ENCODE measurements around the gene CYP26C1.

CYP26C1 gene, protein sequence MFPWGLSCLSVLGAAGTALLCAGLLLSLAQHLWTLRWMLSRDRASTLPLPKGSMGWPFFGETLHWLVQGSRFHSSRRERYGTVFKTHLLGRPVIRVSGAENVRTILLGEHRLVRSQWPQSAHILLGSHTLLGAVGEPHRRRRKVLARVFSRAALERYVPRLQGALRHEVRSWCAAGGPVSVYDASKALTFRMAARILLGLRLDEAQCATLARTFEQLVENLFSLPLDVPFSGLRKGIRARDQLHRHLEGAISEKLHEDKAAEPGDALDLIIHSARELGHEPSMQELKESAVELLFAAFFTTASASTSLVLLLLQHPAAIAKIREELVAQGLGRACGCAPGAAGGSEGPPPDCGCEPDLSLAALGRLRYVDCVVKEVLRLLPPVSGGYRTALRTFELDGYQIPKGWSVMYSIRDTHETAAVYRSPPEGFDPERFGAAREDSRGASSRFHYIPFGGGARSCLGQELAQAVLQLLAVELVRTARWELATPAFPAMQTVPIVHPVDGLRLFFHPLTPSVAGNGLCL

DNA sequence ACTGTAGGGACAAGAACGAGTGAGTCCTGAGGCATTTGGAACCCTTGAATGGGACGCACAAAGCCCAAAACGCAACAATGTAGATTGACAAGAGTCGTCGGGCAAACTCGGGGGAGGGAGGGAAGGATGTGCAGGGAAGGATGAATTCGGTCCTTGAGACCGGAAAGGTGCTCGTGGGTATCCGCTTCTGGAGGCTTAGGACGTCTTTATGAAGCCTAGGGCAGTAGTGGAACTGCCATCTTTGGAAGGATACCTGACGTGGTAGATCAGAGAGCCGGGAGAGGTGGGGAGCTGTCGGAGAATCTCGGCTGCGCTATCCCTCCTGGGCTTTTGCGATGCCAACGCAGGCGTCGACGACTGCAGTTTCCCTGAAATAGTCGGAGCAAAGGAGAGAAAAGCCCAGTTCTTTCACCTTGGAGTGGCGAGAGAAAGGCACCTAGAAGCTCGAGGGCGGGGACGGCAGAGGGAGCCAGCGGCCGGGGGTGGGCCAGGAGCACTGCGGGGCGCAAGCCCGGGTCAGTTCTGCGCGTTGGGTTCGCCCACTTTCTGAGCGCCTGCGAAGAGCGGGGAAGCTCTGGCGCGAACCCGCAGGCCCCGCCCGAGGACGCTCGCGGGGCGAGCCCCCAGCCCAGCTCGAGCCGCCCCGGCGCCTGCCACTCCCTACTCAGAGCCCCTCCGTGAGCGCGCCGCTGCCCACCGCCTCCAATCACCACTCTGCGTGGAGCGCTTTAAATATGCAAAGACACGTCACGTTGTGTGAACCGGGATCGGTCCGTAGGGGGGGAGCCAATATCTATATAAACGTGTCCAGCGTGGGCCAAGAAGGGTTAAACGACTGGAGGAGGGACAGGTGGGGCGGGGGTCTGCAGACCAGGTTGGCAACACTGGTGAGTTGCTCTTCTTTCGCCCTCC, at the start of gene CYP26C1:
Gene CYP26C1, plus strand, starts transcription at position 824 of the 912 bp plus-strand sequence. CDS start 466 bp downstream, outside the sequence.
- Histone ChIP-seq H3K27ac (ENCODE audit: low read depth, low read length) (no peak within 1 kb of the TSS), H3K4me1 (ENCODE audit: control insufficient read depth, insufficient read depth, low read length) (peaks cover 25% of the 10 kb centered on the region), H3K27me3 (ENCODE audit: control insufficient read depth, insufficient read depth, low read length) (peaks cover 79% of the 10 kb centered on the region), H3K9ac (ENCODE audit: low read depth, low read length) (no peak within 1 kb of the TSS), H3K36me3 (ENCODE audit: control insufficient read depth, insufficient read depth, low read length) (no peaks in the 10 kb centered on the region), H3K4me3 (ENCODE audit: low read depth, low read length) (peak within 1 kb of the TSS; percentile 54), H3K9me3 (ENCODE audit: control insufficient read depth, insufficient read depth, low read length) (no peaks in the 10 kb centered on the region)

DNA sequence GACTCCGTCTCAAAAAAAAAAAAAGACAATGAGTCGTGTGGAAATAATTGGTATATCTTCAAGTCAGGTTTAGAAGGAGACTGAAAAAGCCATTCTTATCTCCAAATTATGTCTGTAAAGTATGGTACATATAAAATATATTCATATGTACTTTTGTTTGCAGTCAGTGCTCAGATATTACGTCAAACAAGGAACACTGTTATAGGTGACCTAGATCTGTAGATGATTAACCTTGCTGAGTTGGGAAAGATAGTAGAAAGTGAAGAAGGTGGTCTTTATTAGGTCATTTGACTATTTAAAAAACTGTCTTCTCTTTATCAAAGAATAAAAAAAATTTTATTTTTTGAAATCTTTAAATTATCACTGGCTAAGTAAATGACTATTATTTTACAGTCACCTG, 44.9 kb upstream of the CYP26C1 start:
- no peaks in the 10 kb centered on the region for H3K4me1 ChIP-seq (ENCODE audit: control insufficient read depth, insufficient read depth, low read length)
- no peak overlapping the region for H3K9ac ChIP-seq (ENCODE audit: low read depth, low read length)
- no peaks in the 10 kb centered on the region for H3K9me3 ChIP-seq (ENCODE audit: control insufficient read depth, insufficient read depth, low read length)

DNA sequence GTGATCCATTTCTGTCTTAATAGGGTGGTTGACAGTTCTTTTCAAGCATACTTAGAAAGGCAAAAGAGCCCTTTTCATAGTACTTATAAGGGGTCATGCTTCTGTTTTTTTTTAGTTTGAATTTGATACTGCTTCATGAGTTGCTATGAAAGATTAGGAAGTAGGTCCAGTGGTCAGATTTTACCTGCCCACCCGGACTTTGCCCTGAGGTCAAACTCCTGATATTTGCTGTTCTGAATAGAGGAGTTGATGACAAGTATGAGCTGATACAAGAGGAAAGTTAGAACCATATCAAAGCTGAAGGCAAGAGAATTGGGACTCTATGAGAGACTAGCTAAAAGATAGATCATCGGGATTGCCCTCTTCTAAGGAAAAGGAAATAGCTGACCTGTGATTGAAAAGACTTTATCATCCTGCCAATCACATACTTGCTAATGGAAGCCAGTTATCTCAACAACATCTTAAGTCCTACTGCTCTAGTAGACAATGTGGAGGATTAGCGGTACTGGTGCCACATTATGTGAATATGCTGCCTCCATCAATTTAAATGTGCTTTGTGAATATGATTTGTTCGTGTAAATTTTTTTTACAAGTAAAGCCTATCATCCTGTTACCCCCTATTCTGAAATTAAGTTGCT, 37.5 kb upstream of the CYP26C1 start:
- no peak overlapping the region for H3K27ac ChIP-seq (ENCODE audit: low read depth, low read length)
- H3K9ac ChIP-seq (ENCODE audit: low read depth, low read length): no peak overlapping the region
- H3K27me3 ChIP-seq (ENCODE audit: control insufficient read depth, insufficient read depth, low read length): no peaks in the 10 kb centered on the region
- no peaks in the 10 kb centered on the region for H3K4me1 ChIP-seq (ENCODE audit: control insufficient read depth, insufficient read depth, low read length)
- no peaks in the 10 kb centered on the region for H3K36me3 ChIP-seq (ENCODE audit: control insufficient read depth, insufficient read depth, low read length)
- H3K4me3 ChIP-seq (ENCODE audit: low read depth, low read length): no peak overlapping the region
- H3K9me3 ChIP-seq (ENCODE audit: control insufficient read depth, insufficient read depth, low read length): no peaks in the 10 kb centered on the region

More for the DNA sequence above, 44.9 kb upstream of the CYP26C1 start:
- Histone ChIP-seq H3K4me3 (ENCODE audit: low read depth, low read length) (no peak overlapping the region), H3K27ac (ENCODE audit: low read depth, low read length) (no peak overlapping the region), H3K27me3 (ENCODE audit: control insufficient read depth, insufficient read depth, low read length) (no peaks in the 10 kb centered on the region), H3K36me3 (ENCODE audit: control insufficient read depth, insufficient read depth, low read length) (no peaks in the 10 kb centered on the region)

DNA sequence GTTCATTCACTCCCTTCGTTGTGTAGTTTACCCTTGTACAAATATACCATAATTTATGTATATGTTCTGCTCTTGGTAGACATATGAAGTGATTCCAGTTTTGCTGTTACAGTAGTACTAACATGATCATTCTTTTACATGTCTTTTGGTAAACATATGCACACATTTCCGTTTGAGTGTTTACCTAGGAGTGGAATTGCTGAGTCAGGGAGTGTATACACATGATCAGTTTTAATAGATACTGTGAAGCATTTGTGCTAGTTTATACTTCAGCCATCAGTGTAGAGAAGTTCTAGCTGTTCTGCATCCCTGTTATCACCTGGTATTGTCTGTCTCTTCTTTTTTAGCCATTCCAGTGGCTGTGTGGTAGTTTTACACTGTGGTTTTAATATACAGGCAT, 34.5 kb upstream of the CYP26C1 start:
- Histone ChIP-seq H3K9ac (ENCODE audit: low read depth, low read length) (no peak overlapping the region), H3K4me1 (ENCODE audit: control insufficient read depth, insufficient read depth, low read length) (peaks cover 13% of the 10 kb centered on the region), H3K4me3 (ENCODE audit: low read depth, low read length) (no peak overlapping the region), H3K9me3 (ENCODE audit: control insufficient read depth, insufficient read depth, low read length) (no peaks in the 10 kb centered on the region), H3K27ac (ENCODE audit: low read depth, low read length) (no peak overlapping the region), H3K27me3 (ENCODE audit: control insufficient read depth, insufficient read depth, low read length) (no peaks in the 10 kb centered on the region), H3K36me3 (ENCODE audit: control insufficient read depth, insufficient read depth, low read length) (no peaks in the 10 kb centered on the region)

DNA sequence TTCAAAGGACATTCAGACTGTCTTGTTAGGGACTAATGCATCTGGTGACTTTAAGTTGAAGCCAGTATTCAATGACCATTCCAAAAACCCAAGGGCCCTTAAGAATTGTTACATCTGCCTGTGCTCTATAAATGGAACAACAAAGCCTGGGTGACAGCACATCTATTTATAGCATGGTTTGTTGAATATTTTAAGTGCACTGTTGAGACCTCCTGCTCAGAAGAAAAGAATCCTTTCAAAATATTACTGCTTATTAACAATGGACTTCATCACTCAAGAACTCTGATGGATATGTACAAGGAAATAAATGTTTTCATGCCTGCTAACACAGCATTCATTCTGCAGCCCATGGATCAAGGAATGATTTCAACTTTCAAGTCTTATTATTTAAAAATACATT, 33.1 kb upstream of the CYP26C1 start:
- Histone ChIP-seq H3K36me3 (ENCODE audit: control insufficient read depth, insufficient read depth, low read length) (no peaks in the 10 kb centered on the region), H3K4me3 (ENCODE audit: low read depth, low read length) (no peak overlapping the region), H3K27me3 (ENCODE audit: control insufficient read depth, insufficient read depth, low read length) (no peaks in the 10 kb centered on the region), H3K4me1 (ENCODE audit: control insufficient read depth, insufficient read depth, low read length) (peaks cover 20% of the 10 kb centered on the region), H3K9ac (ENCODE audit: low read depth, low read length) (no peak overlapping the region), H3K9me3 (ENCODE audit: control insufficient read depth, insufficient read depth, low read length) (no peaks in the 10 kb centered on the region), H3K27ac (ENCODE audit: low read depth, low read length) (no peak overlapping the region)

DNA sequence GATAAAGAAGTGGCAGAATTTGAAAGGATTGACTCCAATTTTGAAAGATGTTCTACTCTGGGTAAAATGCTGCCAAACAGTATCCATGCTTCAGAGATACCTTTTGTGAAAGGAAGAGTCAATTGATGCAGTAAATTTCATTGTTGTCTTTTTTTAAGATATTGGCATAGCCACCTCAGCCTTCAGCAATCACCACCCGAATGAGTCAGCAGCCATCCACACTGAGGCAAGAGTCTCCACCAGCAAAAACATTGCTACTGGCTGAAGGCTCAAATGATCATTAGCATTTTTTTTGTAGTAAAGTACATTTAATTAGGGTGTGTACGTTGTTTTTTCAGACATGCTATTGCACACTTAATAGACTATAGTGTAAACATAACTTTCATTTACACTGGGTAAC, 31.7 kb upstream of the CYP26C1 start:
- Histone ChIP-seq H3K9ac (ENCODE audit: low read depth, low read length) (no peak overlapping the region), H3K9me3 (ENCODE audit: control insufficient read depth, insufficient read depth, low read length) (no peaks in the 10 kb centered on the region), H3K36me3 (ENCODE audit: control insufficient read depth, insufficient read depth, low read length) (no peaks in the 10 kb centered on the region), H3K4me1 (ENCODE audit: control insufficient read depth, insufficient read depth, low read length) (peaks cover 30% of the 10 kb centered on the region), H3K27ac (ENCODE audit: low read depth, low read length) (no peak overlapping the region), H3K4me3 (ENCODE audit: low read depth, low read length) (no peak overlapping the region), H3K27me3 (ENCODE audit: control insufficient read depth, insufficient read depth, low read length) (no peaks in the 10 kb centered on the region)

DNA sequence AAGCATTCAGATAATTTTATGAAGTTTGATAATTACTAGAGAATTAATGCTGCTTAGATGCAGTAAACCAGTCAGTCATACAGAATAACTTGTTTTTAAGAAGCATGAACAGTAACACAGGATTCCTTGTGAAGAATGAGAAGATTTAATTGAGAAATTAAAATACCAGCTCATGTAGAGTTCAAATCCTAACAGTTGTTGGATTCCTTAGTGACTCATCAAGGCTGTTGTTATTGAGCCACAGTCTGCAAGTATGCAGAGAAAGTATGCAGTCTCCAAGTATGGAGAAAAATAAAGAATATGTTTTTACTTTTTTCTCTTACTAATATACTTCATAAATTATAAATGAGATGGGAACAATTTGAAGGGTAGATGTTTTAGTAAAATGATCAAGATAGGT, 30.2 kb upstream of the CYP26C1 start:
- no peak overlapping the region for H3K4me3 ChIP-seq (ENCODE audit: low read depth, low read length)
- no peaks in the 10 kb centered on the region for H3K36me3 ChIP-seq (ENCODE audit: control insufficient read depth, insufficient read depth, low read length)
- peak overlapping the region; percentile 67 for H3K27ac ChIP-seq (ENCODE audit: low read depth, low read length)

DNA sequence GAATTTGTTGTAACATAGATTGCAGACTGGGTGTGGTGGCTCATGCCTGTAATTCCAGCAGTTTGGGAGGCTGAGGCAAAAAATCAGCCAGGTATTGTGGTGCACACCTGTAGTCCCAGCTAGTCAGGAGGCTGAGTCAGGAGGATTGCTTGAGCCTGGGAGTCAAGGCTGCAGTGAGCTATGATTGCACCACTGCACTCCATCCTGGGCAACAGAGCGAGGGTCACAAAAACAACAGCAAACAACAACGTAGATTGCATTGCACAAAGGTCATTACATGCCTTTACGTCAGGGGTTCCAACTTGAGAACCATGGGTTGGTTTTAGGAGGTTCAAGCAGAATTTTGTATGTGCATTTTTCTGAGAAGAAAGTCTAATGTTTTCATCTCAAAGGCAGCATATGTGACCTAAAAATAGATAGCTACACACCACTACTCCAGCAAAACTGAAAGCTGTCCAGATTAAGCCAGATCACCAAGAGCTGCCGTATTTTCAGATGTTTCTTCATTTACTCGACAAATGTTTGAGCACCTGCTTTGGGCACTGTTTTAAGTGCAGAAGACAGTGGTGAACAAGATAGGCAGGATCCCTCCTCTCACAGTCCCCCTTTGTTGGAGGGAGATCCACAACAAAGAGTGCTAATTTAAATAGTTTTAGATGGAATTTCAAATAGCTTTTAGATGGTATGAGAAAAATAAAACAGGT, 28.3 kb upstream of the CYP26C1 start:
- Histone ChIP-seq H3K4me3 (ENCODE audit: low read depth, low read length) (no peak overlapping the region), H3K27me3 (ENCODE audit: control insufficient read depth, insufficient read depth, low read length) (no peaks in the 10 kb centered on the region), H3K36me3 (ENCODE audit: control insufficient read depth, insufficient read depth, low read length) (no peaks in the 10 kb centered on the region), H3K27ac (ENCODE audit: low read depth, low read length) (no peak overlapping the region), H3K9me3 (ENCODE audit: control insufficient read depth, insufficient read depth, low read length) (no peaks in the 10 kb centered on the region), H3K9ac (ENCODE audit: low read depth, low read length) (0 out of 2 replicates have a peak overlapping the region, but pooled peaks have one; percentile 4), H3K4me1 (ENCODE audit: control insufficient read depth, insufficient read depth, low read length) (peaks cover 30% of the 10 kb centered on the region)

More for the DNA sequence above, 30.2 kb upstream of the CYP26C1 start:
- Histone ChIP-seq H3K27me3 (ENCODE audit: control insufficient read depth, insufficient read depth, low read length) (no peaks in the 10 kb centered on the region), H3K9ac (ENCODE audit: low read depth, low read length) (peak overlapping the region; percentile 26; the same call in 1 of the 2 replicates), H3K9me3 (ENCODE audit: control insufficient read depth, insufficient read depth, low read length) (no peaks in the 10 kb centered on the region), H3K4me1 (ENCODE audit: control insufficient read depth, insufficient read depth, low read length) (peaks cover 30% of the 10 kb centered on the region)

DNA sequence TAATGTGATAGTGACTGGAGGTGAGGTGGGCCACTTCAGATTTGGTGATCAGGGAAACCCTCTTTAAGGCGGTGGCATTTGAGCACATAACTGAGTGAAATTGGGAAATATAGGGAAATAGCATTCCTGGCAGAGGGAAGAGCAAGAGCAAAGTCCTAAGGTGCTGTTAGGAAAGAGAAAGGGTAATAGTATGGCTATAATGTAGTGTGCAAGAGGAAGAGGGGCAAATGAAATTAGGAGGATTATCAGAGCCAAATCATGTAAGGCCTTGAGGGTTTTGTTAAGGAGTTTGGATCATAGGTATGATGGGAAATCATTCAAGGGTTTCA, 27.8 kb upstream of the CYP26C1 start:
- Histone ChIP-seq H3K9me3 (ENCODE audit: control insufficient read depth, insufficient read depth, low read length) (no peaks in the 10 kb centered on the region), H3K4me3 (ENCODE audit: low read depth, low read length) (no peak overlapping the region), H3K36me3 (ENCODE audit: control insufficient read depth, insufficient read depth, low read length) (no peaks in the 10 kb centered on the region), H3K27ac (ENCODE audit: low read depth, low read length) (no peak overlapping the region), H3K4me1 (ENCODE audit: control insufficient read depth, insufficient read depth, low read length) (peaks cover 30% of the 10 kb centered on the region), H3K9ac (ENCODE audit: low read depth, low read length) (0 out of 2 replicates have a peak overlapping the region, but pooled peaks have one; percentile 4), H3K27me3 (ENCODE audit: control insufficient read depth, insufficient read depth, low read length) (no peaks in the 10 kb centered on the region)

DNA sequence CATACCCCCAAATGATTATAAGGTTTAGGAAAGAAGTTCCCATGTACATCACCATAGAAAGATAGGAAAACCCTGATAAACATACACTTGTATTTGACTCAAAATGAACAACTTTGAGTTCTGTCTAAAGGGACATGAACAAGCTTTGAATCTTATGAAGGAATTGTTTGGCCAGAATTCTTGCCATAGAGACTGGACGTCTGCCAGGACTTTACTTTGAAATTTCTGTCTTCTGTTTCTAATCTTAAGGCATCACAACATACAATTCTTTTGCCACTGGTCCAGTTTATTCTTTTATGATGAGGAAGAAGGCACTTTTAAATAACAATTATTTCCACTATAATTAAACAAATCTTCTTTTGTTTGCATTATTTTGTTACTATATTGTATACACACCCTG, 26.2 kb upstream of the CYP26C1 start:
- H3K9me3 ChIP-seq (ENCODE audit: control insufficient read depth, insufficient read depth, low read length): no peaks in the 10 kb centered on the region
- H3K36me3 ChIP-seq (ENCODE audit: control insufficient read depth, insufficient read depth, low read length): no peaks in the 10 kb centered on the region
- no peak overlapping the region for H3K4me3 ChIP-seq (ENCODE audit: low read depth, low read length)

More for the DNA sequence above, 26.2 kb upstream of the CYP26C1 start:
- Histone ChIP-seq H3K27me3 (ENCODE audit: control insufficient read depth, insufficient read depth, low read length) (no peaks in the 10 kb centered on the region), H3K27ac (ENCODE audit: low read depth, low read length) (no peak overlapping the region), H3K9ac (ENCODE audit: low read depth, low read length) (no peak overlapping the region), H3K4me1 (ENCODE audit: control insufficient read depth, insufficient read depth, low read length) (peaks cover 33% of the 10 kb centered on the region)

All from HUES48 (cell line).